ENCODE measurements around the gene HTR5A. TPM values are rescaled to one million over a fixed set of nuclear protein-coding genes. Genes with fewer than 3 reads are reported as not detected.
A peak's percentile ranks its signal among the peaks of the same experiment; 100 is the strongest.

HTR5A gene
- polyA plus RNA-seq, 4 donors, result 0.04 TPM; not detected in 3

DNA sequence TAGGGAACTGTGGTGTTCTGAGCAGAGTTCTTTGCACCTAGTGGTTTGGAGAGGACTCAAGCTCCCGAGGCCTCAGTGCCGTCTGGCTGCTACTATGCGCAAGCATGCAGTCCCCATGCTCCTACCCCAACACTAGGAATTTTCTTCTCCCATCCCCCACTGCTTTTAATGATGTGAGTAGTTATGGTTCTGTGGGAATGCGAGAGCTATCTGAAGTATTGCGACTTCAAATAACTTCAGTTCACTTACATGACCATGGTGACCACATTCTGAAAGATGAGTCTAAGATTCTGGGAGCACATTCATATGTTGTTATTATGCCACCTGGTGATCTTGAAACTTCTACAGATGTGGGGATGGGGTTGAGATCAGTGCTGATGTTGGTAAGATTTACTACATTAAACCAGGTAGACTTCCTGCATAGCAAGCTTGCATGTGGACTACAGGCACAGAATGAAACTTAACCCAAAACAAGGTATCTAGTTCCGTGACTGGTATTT, 24.6 kb downstream of the HTR5A start:
- Histone ChIP-seq H3K27me3 (ENCODE audit: control insufficient read depth in 3 of 3, insufficient read depth in 3 of 3, low read length in 3 of 3) (no peaks in the 10 kb centered on the region), H3K27ac (ENCODE audit: low read depth in 1 of 3, low read length in 2 of 3) (no peak overlapping the region), H3K4me3 (ENCODE audit: low read depth in 1 of 3, low read length in 3 of 3) (no peak overlapping the region), H3K4me1 (ENCODE audit: control insufficient read depth in 3 of 3, insufficient read depth in 2 of 3, low read depth in 1 of 3, low read length in 2 of 3) (no peaks in the 10 kb centered on the region), H3K9me3 (ENCODE audit: control insufficient read depth in 2 of 2, insufficient read depth in 1 of 2, low read depth in 1 of 2, low read length in 1 of 2) (no peaks in the 10 kb centered on the region), H3K36me3 (ENCODE audit: control insufficient read depth in 3 of 3, insufficient read depth in 2 of 3, low read depth in 1 of 3, low read length in 3 of 3) (no peaks in the 10 kb centered on the region)
- 73 to 78% (median 78%) methylated on average over 6 of the region's 6 CpGs for WGBS, 3 donors
- FAIRE-seq (no peak), DNase-seq (no peak)

DNA sequence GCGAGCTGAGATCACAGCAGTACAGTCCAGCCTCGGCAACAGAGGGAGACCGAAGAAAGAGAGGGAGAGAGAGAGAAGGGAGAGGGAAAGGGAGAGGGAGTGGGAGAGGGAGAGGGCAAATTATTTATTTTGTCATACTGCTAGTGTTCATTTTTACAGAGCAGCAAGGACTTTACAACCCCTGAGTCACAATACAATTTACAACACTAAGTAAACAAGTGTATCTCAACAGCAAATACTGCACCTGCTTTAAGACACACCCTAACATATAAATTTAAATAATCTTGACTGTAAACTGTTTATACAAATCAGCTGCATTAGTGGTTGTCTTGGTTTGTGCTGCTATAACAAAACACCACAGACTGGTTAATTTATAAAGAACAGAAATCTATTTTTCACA, 27.2 kb downstream of the HTR5A start:
- FAIRE-seq, result no peak
- Histone ChIP-seq H3K4me1 (ENCODE audit: control insufficient read depth in 3 of 3, insufficient read depth in 2 of 3, low read depth in 1 of 3, low read length in 2 of 3) (no peaks in the 10 kb centered on the region), H3K27ac (ENCODE audit: low read depth in 1 of 3, low read length in 2 of 3) (no peak overlapping the region), H3K36me3 (ENCODE audit: control insufficient read depth in 3 of 3, insufficient read depth in 2 of 3, low read depth in 1 of 3, low read length in 3 of 3) (no peaks in the 10 kb centered on the region), H3K4me3 (ENCODE audit: low read depth in 1 of 3, low read length in 3 of 3) (no peak overlapping the region), H3K9me3 (ENCODE audit: control insufficient read depth in 2 of 2, insufficient read depth in 1 of 2, low read depth in 1 of 2, low read length in 1 of 2) (no peaks in the 10 kb centered on the region), H3K27me3 (ENCODE audit: control insufficient read depth in 3 of 3, insufficient read depth in 3 of 3, low read length in 3 of 3) (no peaks in the 10 kb centered on the region)
- WGBS, 3 donors, result 63 to 72% (median 71%) methylated on average over 3 of the region's 3 CpGs
- no peak for DNase-seq

DNA sequence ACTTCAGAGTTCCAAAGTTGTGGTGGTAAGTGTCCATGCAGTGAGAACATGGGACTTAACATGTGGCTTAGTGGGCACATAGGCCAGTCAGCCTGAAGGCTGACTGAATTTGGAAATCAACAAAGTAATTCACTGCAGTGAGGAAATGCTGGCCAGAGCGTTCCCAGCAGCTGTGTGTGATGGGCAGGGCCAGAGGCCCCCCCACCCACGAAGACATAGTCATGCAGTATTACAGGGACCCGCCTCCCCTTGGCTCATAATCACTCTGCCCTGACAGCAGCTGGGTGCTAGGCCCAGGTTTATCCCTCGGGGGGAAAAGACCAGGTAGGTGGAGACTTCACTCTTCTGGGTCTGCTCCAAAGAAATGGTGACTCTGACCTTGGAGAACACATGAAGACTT, 33.7 kb downstream of the HTR5A start:
- H3K4me3 ChIP-seq (ENCODE audit: low read depth in 1 of 3, low read length in 3 of 3), result no peak overlapping the region
- no peaks in the 10 kb centered on the region for H3K9me3 ChIP-seq (ENCODE audit: control insufficient read depth in 2 of 2, insufficient read depth in 1 of 2, low read depth in 1 of 2, low read length in 1 of 2)
- WGBS, 3 donors, result 32 to 49% (median 33%) methylated on average over 4 of the region's 4 CpGs
- H3K27ac ChIP-seq (ENCODE audit: low read depth in 1 of 3, low read length in 2 of 3), result no peak overlapping the region
- H3K36me3 ChIP-seq (ENCODE audit: control insufficient read depth in 3 of 3, insufficient read depth in 2 of 3, low read depth in 1 of 3, low read length in 3 of 3), result no peaks in the 10 kb centered on the region
- peaks cover 0 to 5% (median 2%) of the 10 kb centered on the region in 3 donors for H3K27me3 ChIP-seq (ENCODE audit: control insufficient read depth in 3 of 3, insufficient read depth in 3 of 3, low read length in 3 of 3)
- DNase-seq (no peak), FAIRE-seq (no peak)
- no peaks in the 10 kb centered on the region for H3K4me1 ChIP-seq (ENCODE audit: control insufficient read depth in 3 of 3, insufficient read depth in 2 of 3, low read depth in 1 of 3, low read length in 2 of 3)

GRCh38 chr7:155104913-155105312, 34.8 kb downstream of the HTR5A start:
- peaks cover 0 to 9% (median 2%) of the 10 kb centered on the region in 3 donors for H3K27me3 ChIP-seq (ENCODE audit: control insufficient read depth in 3 of 3, insufficient read depth in 3 of 3, low read length in 3 of 3)
- 32 to 69% (median 52%) methylated on average over 6 to 7 of the region's 7 CpGs for WGBS, 3 donors
- no peaks in the 10 kb centered on the region for H3K9me3 ChIP-seq (ENCODE audit: control insufficient read depth in 2 of 2, insufficient read depth in 1 of 2, low read depth in 1 of 2, low read length in 1 of 2)
- DNase-seq (peak in 1 of 2 donors; percentile 7), FAIRE-seq (no peak)
- no peak overlapping the region for H3K4me3 ChIP-seq (ENCODE audit: low read depth in 1 of 3, low read length in 3 of 3)
- H3K4me1 ChIP-seq (ENCODE audit: control insufficient read depth in 3 of 3, insufficient read depth in 2 of 3, low read depth in 1 of 3, low read length in 2 of 3), result no peaks in the 10 kb centered on the region
- no peak overlapping the region for H3K27ac ChIP-seq (ENCODE audit: low read depth in 1 of 3, low read length in 2 of 3)
- no peaks in the 10 kb centered on the region for H3K36me3 ChIP-seq (ENCODE audit: control insufficient read depth in 3 of 3, insufficient read depth in 2 of 3, low read depth in 1 of 3, low read length in 3 of 3)

GRCh38 chr7:155106356-155106755, 36.2 kb downstream of the HTR5A start:
- H3K4me1 ChIP-seq (ENCODE audit: control insufficient read depth in 3 of 3, insufficient read depth in 2 of 3, low read depth in 1 of 3, low read length in 2 of 3), result no peaks in the 10 kb centered on the region
- FAIRE-seq (no peak), DNase-seq (no peak)
- H3K27me3 ChIP-seq (ENCODE audit: control insufficient read depth in 3 of 3, insufficient read depth in 3 of 3, low read length in 3 of 3), result peaks cover 0 to 9% (median 2%) of the 10 kb centered on the region in 3 donors
- no peak overlapping the region for H3K4me3 ChIP-seq (ENCODE audit: low read depth in 1 of 3, low read length in 3 of 3)
- WGBS, 3 donors, result 85 to 86% (median 86%) methylated on average over 5 of the region's 5 CpGs
- no peaks in the 10 kb centered on the region for H3K36me3 ChIP-seq (ENCODE audit: control insufficient read depth in 3 of 3, insufficient read depth in 2 of 3, low read depth in 1 of 3, low read length in 3 of 3)
- no peak overlapping the region for H3K27ac ChIP-seq (ENCODE audit: low read depth in 1 of 3, low read length in 2 of 3)
- no peaks in the 10 kb centered on the region for H3K9me3 ChIP-seq (ENCODE audit: control insufficient read depth in 2 of 2, insufficient read depth in 1 of 2, low read depth in 1 of 2, low read length in 1 of 2)

- 39 to 64% (median 43%) methylated on average over 4 of the region's 4 CpGs for WGBS, 3 donors
- no peak for FAIRE-seq
- no peak overlapping the region for H3K4me3 ChIP-seq (ENCODE audit: low read depth in 1 of 3, low read length in 3 of 3)
- H3K27ac ChIP-seq (ENCODE audit: low read depth in 1 of 3, low read length in 2 of 3), result no peak overlapping the region
- no peaks in the 10 kb centered on the region for H3K36me3 ChIP-seq (ENCODE audit: control insufficient read depth in 3 of 3, insufficient read depth in 2 of 3, low read depth in 1 of 3, low read length in 3 of 3)
- no peak for DNase-seq
- peaks cover 0 to 9% (median 2%) of the 10 kb centered on the region in 3 donors for H3K27me3 ChIP-seq (ENCODE audit: control insufficient read depth in 3 of 3, insufficient read depth in 3 of 3, low read length in 3 of 3)
- H3K9me3 ChIP-seq (ENCODE audit: control insufficient read depth in 2 of 2, insufficient read depth in 1 of 2, low read depth in 1 of 2, low read length in 1 of 2), result no peaks in the 10 kb centered on the region
- H3K4me1 ChIP-seq (ENCODE audit: control insufficient read depth in 3 of 3, insufficient read depth in 2 of 3, low read depth in 1 of 3, low read length in 2 of 3), result no peaks in the 10 kb centered on the region
Observed at GRCh38 chr7:155107126-155107525, 37.0 kb downstream of the HTR5A start.

GRCh38 chr7:155108144-155108901, 38.2 kb downstream of the HTR5A start:
- Histone ChIP-seq H3K27me3 (ENCODE audit: control insufficient read depth in 3 of 3, insufficient read depth in 3 of 3, low read length in 3 of 3) (peaks cover 0 to 9% (median 2%) of the 10 kb centered on the region in 3 donors), H3K4me1 (ENCODE audit: control insufficient read depth in 3 of 3, insufficient read depth in 2 of 3, low read depth in 1 of 3, low read length in 2 of 3) (no peaks in the 10 kb centered on the region), H3K36me3 (ENCODE audit: control insufficient read depth in 3 of 3, insufficient read depth in 2 of 3, low read depth in 1 of 3, low read length in 3 of 3) (no peaks in the 10 kb centered on the region), H3K27ac (ENCODE audit: low read depth in 1 of 3, low read length in 2 of 3) (no peak overlapping the region), H3K4me3 (ENCODE audit: low read depth in 1 of 3, low read length in 3 of 3) (no peak overlapping the region), H3K9me3 (ENCODE audit: control insufficient read depth in 2 of 2, insufficient read depth in 1 of 2, low read depth in 1 of 2, low read length in 1 of 2) (no peaks in the 10 kb centered on the region)
- DNase-seq, result no peak
- FAIRE-seq, result no peak
- 67 to 76% (median 70%) methylated on average over 20 of the region's 20 CpGs for WGBS, 3 donors

- Histone ChIP-seq H3K27me3 (ENCODE audit: control insufficient read depth in 3 of 3, insufficient read depth in 3 of 3, low read length in 3 of 3) (peaks cover 0 to 9% (median 2%) of the 10 kb centered on the region in 3 donors), H3K9me3 (ENCODE audit: control insufficient read depth in 2 of 2, insufficient read depth in 1 of 2, low read depth in 1 of 2, low read length in 1 of 2) (no peaks in the 10 kb centered on the region), H3K4me3 (ENCODE audit: low read depth in 1 of 3, low read length in 3 of 3) (no peak overlapping the region), H3K27ac (ENCODE audit: low read depth in 1 of 3, low read length in 2 of 3) (no peak overlapping the region), H3K4me1 (ENCODE audit: control insufficient read depth in 3 of 3, insufficient read depth in 2 of 3, low read depth in 1 of 3, low read length in 2 of 3) (no peaks in the 10 kb centered on the region), H3K36me3 (ENCODE audit: control insufficient read depth in 3 of 3, insufficient read depth in 2 of 3, low read depth in 1 of 3, low read length in 3 of 3) (no peaks in the 10 kb centered on the region)
- WGBS, 3 donors, result 32 to 53% (median 52%) methylated on average over 4 of the region's 4 CpGs
- DNase-seq, result no peak
- FAIRE-seq, result no peak
Observed at GRCh38 chr7:155109121-155109520, 39.0 kb downstream of the HTR5A start.

Data from small intestine (tissue), 7 donors.